ENCODE results near the gene MTRR.

GRCh38 chr5:7871653-7872052 is 2.7 kb downstream of the MTRR start:
- no peak for TF ChIP-seq CTCF (IDR thresholded peaks at IDR 0.05)
- no peak for TF ChIP-seq EP300 (IDR thresholded peaks at IDR 0.05)
- no peak for TF ChIP-seq POLR2A (IDR thresholded peaks at IDR 0.05)

All from tibial nerve (tissue), 4 donors.